Activated CD4-positive, alpha-beta T cell treated with anti-CD3 and anti-CD28 coated beads, Interleukin-2, amount 10 ng/mL, durations not matched to agents 7 days and 5 days (primary cell): ENCODE results near the gene TBC1D1. TPM values are rescaled to one million over a fixed set of nuclear protein-coding genes. Genes with fewer than 3 reads are reported as not detected.

Source experiments
- CTCF ChIA-PET: fragments of 350-600 bp; sonication (Branson Sonifier 250); formaldehyde crosslinking; loops from one replicate; lab custom pipeline; 2021; ENCODE audit warnings: antibody characterized with exemption; lab: Charles Lee
- POLR2A ChIA-PET: fragments of 350-600 bp; sonication (Branson Sonifier 250); formaldehyde crosslinking; loops from one replicate; lab custom pipeline; 2021; ENCODE audit warnings: antibody characterized with exemption; lab: Charles Lee
- DNase-seq: peaks from one replicate; pipeline ENCODE4 v3.0.0-alpha.2; 2020
- H3K27ac Mint-ChIP-seq: one replicate; pipeline ENCODE4 v1.8.0; 2021; ENCODE audit warnings: mild to moderate bottlenecking, moderate library complexity, mixed read lengths
- H3K27me3 Mint-ChIP-seq: one replicate; pipeline ENCODE4 v1.8.0; 2021; ENCODE audit warnings: mixed read lengths
- H3K36me3 Mint-ChIP-seq: one replicate; pipeline ENCODE4 v1.8.0; 2021; ENCODE audit warnings: low read depth, mixed read lengths
- H3K4me1 Mint-ChIP-seq: one replicate; pipeline ENCODE4 v1.8.0; 2021; ENCODE audit warnings: mixed read lengths
- H3K4me3 Mint-ChIP-seq: one replicate; pipeline ENCODE4 v1.8.0; 2021; ENCODE audit warnings: mild to moderate bottlenecking, moderate library complexity, mixed read lengths
- H3K9me3 Mint-ChIP-seq: one replicate; pipeline ENCODE4 v1.8.0; 2021; ENCODE audit warnings: mixed read lengths
- total RNA-seq, 2 experiments: library from RNA; stranded (reverse); gene quantifications; one replicate each; pipeline ENCODE4 v1.2.3, GENCODE V29; 2021

Gene TBC1D1
- total RNA-seq, 2 experiments from 2014 or later = 73.9 to 99.1 TPM

GRCh38 chr4:38188136-38188535, 297.3 kb downstream of the TBC1D1 start:
- POLR2A ChIA-PET = no interaction called here
- CTCF ChIA-PET = no interaction called here
- Mint-ChIP-seq H3K4me3 (no peak overlapping the region), H3K4me1 (peaks cover 4% of the 10 kb centered on the region), H3K36me3 (no peaks in the 10 kb centered on the region), H3K9me3 (no peaks in the 10 kb centered on the region), H3K27ac (no peak overlapping the region), H3K27me3 (peaks cover 13% of the 10 kb centered on the region)
- no peak for DNase-seq

- Mint-ChIP-seq H3K27me3 (peaks cover 13% of the 10 kb centered on the region), H3K9me3 (no peaks in the 10 kb centered on the region), H3K4me3 (no peak overlapping the region), H3K4me1 (peaks cover 2% of the 10 kb centered on the region), H3K36me3 (no peaks in the 10 kb centered on the region), H3K27ac (no peak overlapping the region)
- POLR2A ChIA-PET = interaction anchor here (0.6 kb wide), 1 partner anchor 517 kb away, joined by 3 read pairs; no protein-coding TSS in a partner anchor
- CTCF ChIA-PET = no interaction called here
- no peak for DNase-seq
Observed at GRCh38 chr4:38188631-38189101, 297.8 kb downstream of the TBC1D1 start.

Other genes starting within 250 kb of the TBC1D1 start
- 10 to 100 TPM; 32.3 to 35.1 TPM for gene RELL1, start 204.7 kb upstream of the TBC1D1 start, total RNA-seq
- gene PGM2, start 64.4 kb upstream of the TBC1D1 start, total RNA-seq = 10 to 100 TPM; 40.4 to 44.2 TPM
- gene PTTG2, start 69.3 kb downstream of the TBC1D1 start, total RNA-seq = 1 to 10 TPM; 1.7 to 2.2 TPM